SW 1271 (cell line): ENCODE results near the gene PRR14L.
"Not testable (repeated sequence)": the region's sequence is repeated elsewhere in the genome, so short reads cannot be mapped to it uniquely, and the experiment has no call there.

Experiments
- DNase-seq, 2 experiments: peaks; one replicate each; lab custom pipeline; 2025; lab: John Stamatoyannopoulos, UW

PRR14L gene

GRCh38 chr22:31681349-31682345 lies 68.3 kb downstream of the PRR14L start:
- no peak for DNase-seq

GRCh38 chr22:31680861-31681341 lies 69.0 kb downstream of the PRR14L start:
- DNase-seq, result no peak

- no peak for DNase-seq
Observed at GRCh38 chr22:31678748-31679147, 71.2 kb downstream of the PRR14L start.

GRCh38 chr22:31676700-31677099 lies 73.2 kb downstream of the PRR14L start:
- DNase-seq, result peak in 1 of 2 experiments; percentile 60

GRCh38 chr22:31674219-31674618 lies 75.7 kb downstream of the PRR14L start:
- DNase-seq, result not testable (repeated sequence)

- DNase-seq, result not testable (repeated sequence)
Observed at GRCh38 chr22:31668849-31669248, 81.1 kb downstream of the PRR14L start.

- no peak for DNase-seq
Observed at GRCh38 chr22:31662668-31663037, 87.3 kb downstream of the PRR14L start.

GRCh38 chr22:31661851-31662667 lies 87.9 kb downstream of the PRR14L start, which contains the start of gene PISD:
TSS of gene PISD (minus strand) at chr22:31662215. CDS start at chr22:31662208, 7 bp downstream.
- peak; percentile 75 to 86 for DNase-seq

GRCh38 chr22:31660860-31661341 lies 89.0 kb downstream of the PRR14L start:
- DNase-seq, result peak in 1 of 2 experiments; percentile 58

GRCh38 chr22:31659246-31659645 lies 90.7 kb downstream of the PRR14L start:
- no peak for DNase-seq

- DNase-seq, result no peak
Observed at GRCh38 chr22:31654408-31654807, 95.5 kb downstream of the PRR14L start.

- no peak for DNase-seq
Observed at GRCh38 chr22:31653944-31654343, 96.0 kb downstream of the PRR14L start.

- no peak for DNase-seq
Observed at GRCh38 chr22:31652911-31653684, 96.8 kb downstream of the PRR14L start.

- no peak for DNase-seq
Observed at GRCh38 chr22:31652088-31652487, 97.8 kb downstream of the PRR14L start.

GRCh38 chr22:31651664-31652063 lies 98.3 kb downstream of the PRR14L start:
- no peak for DNase-seq

GRCh38 chr22:31650391-31650790 lies 99.5 kb downstream of the PRR14L start:
- peak in 1 of 2 experiments; percentile 46 for DNase-seq

- DNase-seq, result no peak
Observed at GRCh38 chr22:31647523-31648320, 102.2 kb downstream of the PRR14L start.

- no peak for DNase-seq
Observed at GRCh38 chr22:31647066-31647465, 102.9 kb downstream of the PRR14L start.

- DNase-seq, result peak; percentile 53 to 96
Observed at GRCh38 chr22:31646186-31647019, 103.5 kb downstream of the PRR14L start.
